ENCODE data around the gene PADI6. TPM values are rescaled to one million over a fixed set of nuclear protein-coding genes. Genes with fewer than 3 reads are reported as not detected.

PADI6 gene
- total and polyA plus RNA-seq, 7 donors: 0.04 TPM; not detected in 6

DNA sequence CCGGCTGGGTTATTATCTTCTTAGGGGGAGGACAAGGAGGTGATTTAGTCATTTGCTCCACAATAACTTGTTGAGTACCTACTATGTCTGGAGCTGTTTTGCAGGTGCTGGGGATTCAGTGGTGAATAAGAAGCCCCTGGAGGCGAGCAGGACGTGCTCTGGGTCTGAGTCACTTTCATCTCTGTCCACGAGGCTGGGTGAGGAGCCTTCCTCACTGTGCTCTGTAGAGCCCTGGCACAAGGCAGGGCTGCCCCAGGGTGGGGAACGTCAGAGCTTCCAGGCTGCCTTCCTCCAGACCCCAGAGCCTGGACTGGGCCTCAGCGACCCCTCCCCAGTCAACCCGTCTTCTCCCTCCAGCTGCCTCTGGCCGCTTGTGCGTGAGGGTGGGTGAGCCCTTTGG is 2.5 kb upstream of the PADI6 start:
- WGBS, 3 donors: 56 to 64% (median 62%) methylated on average over 7 to 9 of the region's 9 CpGs
- ATAC-seq (no peak), DNase-seq (no peak)
- H3K36me3 ChIP-seq (ENCODE audit: insufficient read depth in 1 of 2, low read depth in 1 of 2): no peaks in the 10 kb centered on the region
- H3K9me3 ChIP-seq: no peaks in the 10 kb centered on the region
- no peaks in the 10 kb centered on the region for H3K4me1 ChIP-seq
- H3K27me3 ChIP-seq (ENCODE audit: insufficient read depth in 3 of 3, low read length in 2 of 3): peaks cover 0 to 16% (median 3%) of the 10 kb centered on the region in 3 donors
- H3K4me3 ChIP-seq: no peak overlapping the region
- intact Hi-C loops (cut with DNase I): no loop called here
- H3K27ac ChIP-seq: no peak overlapping the region
- TF ChIP-seq, protein P1, sequence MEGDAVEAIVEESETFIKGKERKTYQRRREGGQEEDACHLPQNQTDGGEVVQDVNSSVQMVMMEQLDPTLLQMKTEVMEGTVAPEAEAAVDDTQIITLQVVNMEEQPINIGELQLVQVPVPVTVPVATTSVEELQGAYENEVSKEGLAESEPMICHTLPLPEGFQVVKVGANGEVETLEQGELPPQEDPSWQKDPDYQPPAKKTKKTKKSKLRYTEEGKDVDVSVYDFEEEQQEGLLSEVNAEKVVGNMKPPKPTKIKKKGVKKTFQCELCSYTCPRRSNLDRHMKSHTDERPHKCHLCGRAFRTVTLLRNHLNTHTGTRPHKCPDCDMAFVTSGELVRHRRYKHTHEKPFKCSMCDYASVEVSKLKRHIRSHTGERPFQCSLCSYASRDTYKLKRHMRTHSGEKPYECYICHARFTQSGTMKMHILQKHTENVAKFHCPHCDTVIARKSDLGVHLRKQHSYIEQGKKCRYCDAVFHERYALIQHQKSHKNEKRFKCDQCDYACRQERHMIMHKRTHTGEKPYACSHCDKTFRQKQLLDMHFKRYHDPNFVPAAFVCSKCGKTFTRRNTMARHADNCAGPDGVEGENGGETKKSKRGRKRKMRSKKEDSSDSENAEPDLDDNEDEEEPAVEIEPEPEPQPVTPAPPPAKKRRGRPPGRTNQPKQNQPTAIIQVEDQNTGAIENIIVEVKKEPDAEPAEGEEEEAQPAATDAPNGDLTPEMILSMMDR (IDR thresholded peaks at IDR 0.05): no peak

DNA sequence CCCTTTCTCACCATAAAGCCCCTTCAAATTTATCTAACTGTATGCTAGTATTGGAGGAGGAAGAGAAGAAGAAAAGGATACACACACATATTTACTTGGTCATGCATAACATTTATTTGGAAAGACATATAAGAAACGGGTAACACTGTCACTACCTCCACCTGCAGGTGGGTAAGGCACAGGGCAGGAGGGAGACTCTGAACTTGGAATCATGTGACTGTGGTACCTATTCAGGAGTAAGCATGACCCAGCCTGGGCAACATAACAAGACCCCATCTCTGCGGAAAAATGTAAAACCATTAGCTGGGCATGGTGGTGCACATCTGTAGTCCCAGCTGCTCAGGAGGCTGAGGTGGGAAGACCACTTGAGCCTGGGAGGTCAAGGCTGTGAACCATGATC is 1.4 kb upstream of the PADI6 start:
- no peaks in the 10 kb centered on the region for H3K4me1 ChIP-seq
- peaks cover 0 to 6% (median 3%) of the 10 kb centered on the region in 3 donors for H3K27me3 ChIP-seq (ENCODE audit: insufficient read depth in 3 of 3, low read length in 2 of 3)
- H3K4me3 ChIP-seq: no peak overlapping the region
- H3K27ac ChIP-seq: no peak overlapping the region
- WGBS, 3 donors: 48 to 51% (median 48%) methylated on average over 2 of the region's 2 CpGs
- H3K36me3 ChIP-seq (ENCODE audit: insufficient read depth in 1 of 2, low read depth in 1 of 2): no peaks in the 10 kb centered on the region
- DNase-seq: no peak
- no peaks in the 10 kb centered on the region for H3K9me3 ChIP-seq
- intact Hi-C loops (cut with DNase I): no loop called here
- no peak for ATAC-seq
- TF ChIP-seq, protein P1 (IDR thresholded peaks at IDR 0.05): no peak

DNA sequence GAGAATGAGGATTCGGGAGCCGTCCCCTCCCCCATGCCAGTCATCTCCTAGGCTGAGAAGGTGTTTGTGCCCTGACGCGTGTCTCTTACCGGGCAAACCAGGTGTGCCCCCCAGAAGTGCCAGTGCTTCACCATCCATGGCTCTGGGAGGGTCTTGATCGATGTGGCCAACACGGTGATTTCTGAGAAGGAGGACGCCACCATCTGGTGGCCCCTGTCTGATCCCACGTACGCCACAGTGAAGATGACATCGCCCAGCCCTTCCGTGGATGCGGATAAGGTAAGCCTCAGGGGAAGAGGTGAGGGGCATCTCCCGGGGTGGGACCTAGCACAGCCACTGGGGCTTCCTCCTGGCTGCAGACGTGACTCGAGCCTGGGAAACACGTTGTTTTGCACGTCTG is 959 bp downstream of the PADI6 start:
- TF ChIP-seq, protein P1 (IDR thresholded peaks at IDR 0.05): no peak
- 67 to 70% (median 68%) methylated on average over 18 of the region's 18 CpGs for WGBS, 3 donors
- H3K4me1 ChIP-seq: no peaks in the 10 kb centered on the region
- no peaks in the 10 kb centered on the region for H3K9me3 ChIP-seq
- H3K27ac ChIP-seq: no peak overlapping the region
- H3K36me3 ChIP-seq (ENCODE audit: insufficient read depth in 1 of 2, low read depth in 1 of 2): no peaks in the 10 kb centered on the region
- ATAC-seq (no peak), DNase-seq (no peak)
- no peak overlapping the region for H3K4me3 ChIP-seq
- H3K27me3 ChIP-seq (ENCODE audit: insufficient read depth in 3 of 3, low read length in 2 of 3): peaks cover 0 to 9% (median 6%) of the 10 kb centered on the region in 3 donors
- intact Hi-C loops (cut with DNase I): no loop called here

DNA sequence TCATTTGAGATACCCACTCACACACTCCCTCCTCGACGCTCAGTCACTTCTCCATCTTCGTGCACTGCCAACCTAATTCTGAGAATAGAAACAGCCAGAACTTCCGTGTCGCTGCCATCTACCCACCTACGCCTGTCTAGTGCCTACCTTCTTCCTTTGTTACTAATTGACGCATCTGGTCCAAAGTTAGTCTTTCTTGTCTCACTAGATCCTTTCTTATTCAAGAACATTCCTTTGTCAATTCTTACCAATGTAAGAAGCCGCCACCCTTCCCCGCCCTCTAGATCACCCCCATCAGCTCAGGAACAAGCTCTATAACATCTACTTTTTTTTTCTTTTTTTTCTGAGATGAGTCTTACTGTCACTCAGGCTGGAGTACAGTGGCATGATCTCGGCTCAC is 3.7 kb downstream of the PADI6 start:
- no peaks in the 10 kb centered on the region for H3K9me3 ChIP-seq
- DNase-seq (peak in 1 of 2 donors; percentile 3), ATAC-seq (no peak)
- intact Hi-C loops (cut with DNase I): no loop called here
- H3K27me3 ChIP-seq (ENCODE audit: insufficient read depth in 3 of 3, low read length in 2 of 3): peaks cover 0 to 20% (median 6%) of the 10 kb centered on the region in 3 donors
- no peaks in the 10 kb centered on the region for H3K36me3 ChIP-seq (ENCODE audit: insufficient read depth in 1 of 2, low read depth in 1 of 2)
- H3K4me3 ChIP-seq: no peak overlapping the region
- no peak overlapping the region for H3K27ac ChIP-seq
- WGBS, 3 donors: 91 to 94% (median 94%) methylated on average over 10 of the region's 10 CpGs
- no peaks in the 10 kb centered on the region for H3K4me1 ChIP-seq
- TF ChIP-seq, protein P1 (IDR thresholded peaks at IDR 0.05): no peak

DNA sequence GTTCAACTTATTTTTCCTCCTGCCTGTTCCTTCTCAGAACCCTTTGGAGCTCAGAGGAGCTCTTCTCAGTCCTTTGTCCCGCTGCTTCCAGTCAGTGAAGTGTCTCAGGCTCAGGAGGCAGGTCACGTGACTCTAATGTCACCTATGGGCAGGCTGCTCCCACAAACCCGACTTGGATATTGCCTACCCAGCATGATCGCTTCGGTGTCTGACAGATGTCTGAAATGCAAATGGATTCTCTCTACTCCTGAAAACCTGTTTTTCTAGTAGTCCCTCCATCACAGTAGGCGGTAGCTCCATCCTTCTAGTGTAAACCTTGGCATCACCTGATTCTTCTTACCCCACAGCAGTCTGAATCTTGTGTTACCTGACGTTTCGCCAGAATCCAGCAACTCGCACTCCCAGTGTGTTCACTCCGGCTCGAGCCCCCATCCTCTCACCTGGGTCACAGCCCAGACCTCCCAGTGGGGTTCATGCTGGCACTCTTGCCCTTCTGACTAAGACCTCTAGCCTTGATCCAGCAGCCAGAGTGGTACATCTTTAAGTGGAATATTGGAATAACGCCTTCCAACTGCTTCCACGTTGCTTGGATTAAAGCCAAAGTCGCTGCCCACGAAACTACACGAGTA is 5.4 kb downstream of the PADI6 start:
- no peak overlapping the region for H3K4me3 ChIP-seq
- no peak for ATAC-seq
- DNase-seq: no peak
- intact Hi-C loops (cut with DNase I): no loop called here
- H3K36me3 ChIP-seq (ENCODE audit: insufficient read depth in 1 of 2, low read depth in 1 of 2): no peaks in the 10 kb centered on the region
- H3K9me3 ChIP-seq: no peaks in the 10 kb centered on the region
- H3K27ac ChIP-seq: no peak overlapping the region
- no peaks in the 10 kb centered on the region for H3K4me1 ChIP-seq
- H3K27me3 ChIP-seq (ENCODE audit: insufficient read depth in 3 of 3, low read length in 2 of 3): peaks cover 3 to 21% (median 9%) of the 10 kb centered on the region in 3 donors
- TF ChIP-seq, protein P1 (IDR thresholded peaks at IDR 0.05): no peak
- WGBS, 3 donors: 21 to 25% (median 24%) methylated on average over 16 of the region's 16 CpGs
